GM13976 (cell line): Measurements from ENCODE around the gene ACCS.

ENCODE experiments used
- DNase-seq: peaks from one replicate; pipeline ENCODE4 v3.0.0; 2012; ENCODE audit warnings: low spot score
- in situ Hi-C: fragments of 300-500 bp; cut with MboI; formaldehyde crosslinking; loops from one replicate; pipeline ENCODE4 v1.12.0; 2022; ENCODE audit warnings: low sequenced_read_pairs, mixed read lengths, inconsistent platforms; ENCODE audit not compliant: unreplicated experiment
- TF ChIP-seq, protein P1 (sequence below): IDR thresholded peaks from 2 replicates; pipeline ENCODE4 v1.5.1; 2012; ENCODE audit warnings: borderline replicate concordance, mild to moderate bottlenecking; ENCODE audit not compliant: insufficient read depth; ENCODE audit errors: extremely low read depth, missing control alignments, control extremely low read depth

The ACCS gene

DNA sequence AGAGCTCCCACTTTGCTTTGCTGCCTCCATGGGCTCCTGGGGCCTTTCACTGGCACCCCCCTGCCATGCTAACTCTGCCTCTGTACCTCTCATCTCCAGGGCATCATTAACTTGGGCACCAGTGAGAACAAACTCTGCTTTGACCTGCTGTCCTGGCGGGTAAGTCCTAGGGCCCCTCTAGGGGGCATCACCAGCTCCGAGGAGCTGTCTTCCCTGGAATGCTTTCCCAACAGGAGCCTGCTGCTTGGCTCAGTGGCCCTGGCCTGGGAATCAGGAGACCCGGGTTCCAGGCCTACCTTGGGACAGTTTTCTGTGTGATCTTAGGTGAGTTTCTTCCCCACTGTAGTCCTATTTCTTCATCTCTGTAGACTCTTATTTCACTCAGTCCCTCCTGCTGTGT lies 5.1 kb downstream of the ACCS start:
- TF ChIP-seq, protein P1, sequence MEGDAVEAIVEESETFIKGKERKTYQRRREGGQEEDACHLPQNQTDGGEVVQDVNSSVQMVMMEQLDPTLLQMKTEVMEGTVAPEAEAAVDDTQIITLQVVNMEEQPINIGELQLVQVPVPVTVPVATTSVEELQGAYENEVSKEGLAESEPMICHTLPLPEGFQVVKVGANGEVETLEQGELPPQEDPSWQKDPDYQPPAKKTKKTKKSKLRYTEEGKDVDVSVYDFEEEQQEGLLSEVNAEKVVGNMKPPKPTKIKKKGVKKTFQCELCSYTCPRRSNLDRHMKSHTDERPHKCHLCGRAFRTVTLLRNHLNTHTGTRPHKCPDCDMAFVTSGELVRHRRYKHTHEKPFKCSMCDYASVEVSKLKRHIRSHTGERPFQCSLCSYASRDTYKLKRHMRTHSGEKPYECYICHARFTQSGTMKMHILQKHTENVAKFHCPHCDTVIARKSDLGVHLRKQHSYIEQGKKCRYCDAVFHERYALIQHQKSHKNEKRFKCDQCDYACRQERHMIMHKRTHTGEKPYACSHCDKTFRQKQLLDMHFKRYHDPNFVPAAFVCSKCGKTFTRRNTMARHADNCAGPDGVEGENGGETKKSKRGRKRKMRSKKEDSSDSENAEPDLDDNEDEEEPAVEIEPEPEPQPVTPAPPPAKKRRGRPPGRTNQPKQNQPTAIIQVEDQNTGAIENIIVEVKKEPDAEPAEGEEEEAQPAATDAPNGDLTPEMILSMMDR: no peak
- in situ Hi-C loops: no loop called here
- no peak for DNase-seq

DNA sequence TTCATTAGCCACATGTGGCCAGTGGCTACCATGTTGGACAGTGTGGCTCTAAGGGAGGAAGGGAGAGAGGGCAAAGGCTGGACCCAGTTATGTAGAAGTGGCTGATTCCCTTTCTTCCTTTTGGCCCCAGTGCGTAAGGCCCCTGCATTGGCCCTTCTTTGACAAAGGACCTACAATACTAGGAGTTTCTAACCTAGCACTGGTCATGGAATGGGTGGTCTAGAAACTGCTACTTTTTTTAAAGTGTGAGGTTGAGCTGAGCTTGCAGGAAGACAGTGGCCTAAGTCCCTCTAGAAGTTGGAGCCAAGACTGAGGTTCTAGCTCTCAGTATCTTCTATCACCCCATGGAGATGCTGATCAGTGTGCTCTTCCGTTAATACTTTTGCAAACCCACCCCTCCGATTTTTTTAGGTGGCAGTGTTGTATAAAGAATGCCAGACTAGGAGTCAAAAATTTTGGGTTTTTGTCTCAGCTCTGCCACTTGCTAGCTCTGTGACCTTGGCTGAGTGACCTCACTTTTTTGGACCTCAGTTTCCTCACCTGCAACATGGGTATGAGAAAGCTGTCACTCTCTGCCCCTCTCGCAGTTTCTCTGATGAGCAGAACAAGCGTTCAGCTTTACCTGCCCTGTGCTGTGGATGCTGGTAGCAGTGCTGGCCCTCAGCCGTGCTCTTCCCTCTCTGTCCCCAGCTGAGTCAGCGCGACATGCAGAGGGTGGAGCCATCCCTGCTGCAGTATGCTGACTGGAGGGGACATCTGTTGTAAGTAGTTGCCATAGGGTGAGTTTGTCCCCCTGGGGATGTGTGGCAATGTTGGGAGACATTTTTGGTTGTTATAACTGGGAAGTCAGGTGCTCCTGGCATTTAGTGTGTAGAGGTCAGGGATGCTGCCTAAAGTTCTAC lies 6.9 kb downstream of the ACCS start:
- no peak for DNase-seq
- in situ Hi-C loops: no loop called here
- TF ChIP-seq, protein P1: no peak

DNA sequence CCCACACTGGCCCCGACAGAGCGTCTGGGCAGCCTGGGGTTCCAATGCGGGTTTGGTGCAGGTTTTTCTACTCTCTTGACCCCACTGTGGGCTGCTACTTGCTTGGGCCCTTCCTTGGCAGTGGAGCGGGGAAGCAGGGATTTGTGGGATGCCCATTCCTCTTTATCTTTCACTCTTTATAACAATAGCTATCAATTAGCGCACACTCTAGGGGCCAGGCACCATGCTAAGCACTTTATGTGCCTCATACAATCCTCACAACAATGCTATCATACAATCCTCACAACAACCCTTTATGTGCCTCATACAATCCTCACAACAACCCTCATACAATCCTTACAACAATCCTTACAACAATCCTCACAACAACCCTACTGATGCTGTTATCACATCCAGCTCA lies 12.7 kb downstream of the ACCS start:
- in situ Hi-C loops: no loop called here
- no peak for DNase-seq
- TF ChIP-seq, protein P1: no peak

DNA sequence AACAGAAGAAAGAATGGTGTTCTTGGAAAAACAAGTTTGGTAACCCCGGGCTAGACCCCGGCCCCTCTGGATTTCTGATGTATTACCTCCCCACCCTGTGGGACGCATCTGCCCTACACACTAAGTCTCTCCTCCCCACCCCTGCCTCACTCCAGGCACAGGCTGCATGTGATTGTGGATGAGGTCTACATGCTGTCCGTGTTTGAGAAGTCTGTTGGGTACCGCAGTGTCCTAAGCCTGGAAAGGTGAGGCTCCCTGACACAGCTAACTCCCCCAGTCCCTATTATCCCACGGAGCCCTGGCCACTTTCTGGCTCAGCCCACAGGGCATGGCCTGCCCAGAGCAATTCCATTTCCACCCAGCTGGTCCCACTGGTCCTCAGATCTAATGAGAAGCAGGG lies 13.3 kb downstream of the ACCS start:
- TF ChIP-seq, protein P1: no peak
- in situ Hi-C loops: no loop called here
- no peak for DNase-seq

DNA sequence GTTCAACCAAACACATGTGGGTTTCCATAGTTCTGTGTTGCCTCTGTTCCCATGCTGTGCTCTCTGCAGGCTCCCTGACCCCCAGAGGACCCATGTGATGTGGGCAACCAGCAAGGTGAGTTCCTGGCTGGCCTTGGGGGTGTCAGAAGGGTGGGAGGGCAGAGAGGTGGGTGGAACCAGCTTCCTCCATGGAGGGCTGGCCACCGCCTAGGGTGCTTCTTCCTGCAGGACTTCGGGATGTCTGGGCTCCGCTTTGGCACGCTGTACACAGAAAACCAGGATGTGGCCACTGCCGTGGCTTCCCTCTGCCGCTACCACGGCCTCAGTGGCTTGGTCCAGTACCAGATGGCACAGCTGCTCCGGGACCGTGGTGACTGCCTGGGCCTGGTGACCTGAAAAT lies 14.9 kb downstream of the ACCS start:
- no peak for DNase-seq
- in situ Hi-C loops: loop anchor here (10.0 kb wide), 1 partner anchor 64 kb away; no protein-coding TSS in a partner anchor

DNA sequence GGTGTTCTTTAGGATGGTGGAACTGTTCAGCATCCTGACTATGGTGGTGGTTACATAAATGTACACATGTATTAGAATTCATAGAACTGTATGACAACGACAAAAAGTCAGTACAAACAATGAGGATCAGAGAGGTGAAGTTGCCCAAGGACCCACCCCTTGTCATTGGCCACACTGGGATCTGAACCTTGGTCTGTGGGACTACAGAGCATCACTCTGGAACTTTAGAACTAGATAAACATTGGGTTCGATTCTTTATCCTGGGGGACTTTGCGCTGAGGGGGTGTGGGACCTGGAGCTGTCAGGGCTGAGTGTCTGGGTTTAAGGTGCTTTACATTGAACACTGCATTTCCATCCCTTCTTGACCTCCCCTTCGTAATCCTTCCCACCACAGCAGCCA lies 16.6 kb downstream of the ACCS start:
- DNase-seq: no peak
- TF ChIP-seq, protein P1: no peak
- in situ Hi-C loops: loop anchor here (10.0 kb wide), 1 partner anchor 62 kb away; no protein-coding TSS in a partner anchor

More for the DNA sequence above, 14.9 kb downstream of the ACCS start:
- TF ChIP-seq, protein P1: no peak
